OCI-LY7 (cell line): ENCODE results near the gene ALPK3.

Experiments used
- CTCF ChIP-seq: fragments of 200-600 bp; sonication (generic); conservative IDR thresholded peaks from 2 replicates; pipeline ENCODE4 v1.5.1; 2014; ENCODE audit warnings: mild to moderate bottlenecking, antibody characterized with exemption, low read length, moderate library complexity, mixed read lengths
- EZH2phosphoT487 ChIP-seq: fragments of 200-600 bp; sonication (generic); IDR thresholded peaks from 2 replicates; pipeline ENCODE4 v1.6.1; 2018; ENCODE audit warnings: low read depth, borderline replicate concordance, mild to moderate bottlenecking, mixed run types, antibody characterized with exemption, low read length, moderate library complexity, mixed read lengths

- no peak for TF ChIP-seq CTCF
- TF ChIP-seq EZH2phosphoT487: no peak
These were observed 2.2 kb downstream of the ALPK3 start for GRCh38 chr15:84819291-84819768.
